Activated CD8-positive, alpha-beta T cell treated with anti-CD3 and anti-CD28 coated beads for 36 hours (primary cell): ENCODE results near the gene LAPTM4A. TPM values are rescaled to one million over a fixed set of nuclear protein-coding genes. Genes with fewer than 3 reads are reported as not detected.

Experiments used
- ATAC-seq: fragments of 200-7000 bp; cut with Tn5 transposase; one replicate; pipeline ENCODE4 v1.10.0; 2021; ENCODE audit warnings: mild to moderate bottlenecking, moderate library complexity
- CTCF ChIA-PET: fragments of 350-600 bp; sonication (Branson Sonifier 250); formaldehyde crosslinking; loops from one replicate; lab custom pipeline; 2021; ENCODE audit warnings: antibody characterized with exemption; lab: Charles Lee
- POLR2A ChIA-PET: fragments of 350-600 bp; sonication (Branson Sonifier 250); formaldehyde crosslinking; loops from one replicate; lab custom pipeline; 2021; ENCODE audit warnings: antibody characterized with exemption; lab: Charles Lee
- DNase-seq: peaks from one replicate; pipeline ENCODE4 v3.0.0-alpha.2; 2020
- H3K27ac Mint-ChIP-seq: one replicate; pipeline ENCODE4 v1.8.0; 2021; ENCODE audit warnings: mild to moderate bottlenecking, mixed read lengths
- H3K27me3 Mint-ChIP-seq: one replicate; pipeline ENCODE4 v1.8.0; 2021; ENCODE audit warnings: mixed read lengths
- H3K36me3 Mint-ChIP-seq: one replicate; pipeline ENCODE4 v1.8.0; 2021; ENCODE audit warnings: low read depth, mixed read lengths
- H3K4me1 Mint-ChIP-seq: one replicate; pipeline ENCODE4 v1.8.0; 2021; ENCODE audit warnings: low read depth, mixed read lengths
- H3K4me3 Mint-ChIP-seq: one replicate; pipeline ENCODE4 v1.8.0; 2021; ENCODE audit warnings: mild to moderate bottlenecking, moderate library complexity, mixed read lengths
- H3K9me3 Mint-ChIP-seq: one replicate; pipeline ENCODE4 v1.8.0; 2021; ENCODE audit warnings: mixed read lengths
- intact Hi-C: fragments of 100-400 bp; cut with micrococcal nuclease; formaldehyde crosslinking; loops from one replicate; pipeline ENCODE4 v1.10.0; 2022
- total RNA-seq, 2 experiments: library from RNA; stranded (reverse); gene quantifications; one replicate each; pipeline ENCODE4 v1.2.3, GENCODE V29; 2021
- TF ChIP-seq, protein P1 (sequence below): fragments of 200-600 bp; IDR thresholded peaks from one replicate; pipeline ENCODE4 v1.8.0; 2022; ENCODE audit warnings: antibody characterized with exemption, mild to moderate bottlenecking

The LAPTM4A gene
- total RNA-seq = 10 to 100 TPM; 15.6 to 16.1 TPM

DNA sequence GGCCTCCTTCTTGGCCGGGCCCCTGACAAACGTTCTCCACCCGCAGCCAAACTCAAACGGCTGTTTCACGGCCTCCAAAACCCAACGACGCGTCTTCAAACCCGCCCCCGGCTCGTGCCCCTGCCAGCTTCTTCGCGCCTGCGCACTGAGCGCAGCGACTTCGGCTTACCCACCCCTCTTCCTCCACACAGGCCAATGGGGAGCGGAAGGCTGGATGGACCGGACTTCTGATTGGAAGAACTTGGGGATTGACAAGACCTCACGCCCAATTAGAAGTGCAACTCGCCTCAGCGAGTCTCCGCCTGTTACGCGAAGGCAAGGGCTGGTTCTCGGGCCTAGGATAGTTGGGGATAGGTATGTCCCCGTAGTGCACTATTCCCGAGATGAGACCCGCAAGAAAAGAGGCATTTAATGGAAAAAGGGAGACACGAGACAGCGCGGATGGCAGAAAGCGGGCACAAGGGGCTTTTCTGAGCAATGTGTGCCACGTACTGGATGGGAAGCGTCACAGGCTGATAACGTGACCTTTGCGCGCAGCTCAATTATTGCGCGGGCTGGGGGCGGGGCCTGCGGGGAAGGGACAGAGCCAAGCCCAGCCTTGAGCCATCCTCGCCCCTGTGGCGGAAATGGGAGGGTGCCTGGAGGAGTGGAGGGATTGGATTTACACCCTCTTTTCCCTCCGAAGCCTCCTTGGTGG is at the start of gene LAPTM4A:
TSS of gene LAPTM4A (minus strand) at position 97 of the 697 bp plus-strand sequence. CDS start 108 bp downstream, outside the sequence.
- no peak within 1 kb of the TSS for H3K27ac Mint-ChIP-seq
- ChIA-PET CTCF (interaction anchor here (0.5 to 1.6 kb wide), 4 partner anchors 9 to 37 kb away, joined by 3 to 6 read pairs (median 4); no protein-coding TSS in a partner anchor), POLR2A (interaction anchor here (0.6 to 1.1 kb wide), 3 partner anchors 10 to 273 kb away, joined by 3 read pairs; no protein-coding TSS in a partner anchor)
- H3K4me1 Mint-ChIP-seq = peaks cover 26% of the 10 kb centered on the region
- H3K27me3 Mint-ChIP-seq = peaks cover 16% of the 10 kb centered on the region
- DNase-seq (peak; percentile 98), ATAC-seq (peak; percentile 96)
- H3K36me3 Mint-ChIP-seq = peaks cover 4% of the 10 kb centered on the region
- H3K9me3 Mint-ChIP-seq = no peaks in the 10 kb centered on the region
- TF ChIP-seq, protein P1, sequence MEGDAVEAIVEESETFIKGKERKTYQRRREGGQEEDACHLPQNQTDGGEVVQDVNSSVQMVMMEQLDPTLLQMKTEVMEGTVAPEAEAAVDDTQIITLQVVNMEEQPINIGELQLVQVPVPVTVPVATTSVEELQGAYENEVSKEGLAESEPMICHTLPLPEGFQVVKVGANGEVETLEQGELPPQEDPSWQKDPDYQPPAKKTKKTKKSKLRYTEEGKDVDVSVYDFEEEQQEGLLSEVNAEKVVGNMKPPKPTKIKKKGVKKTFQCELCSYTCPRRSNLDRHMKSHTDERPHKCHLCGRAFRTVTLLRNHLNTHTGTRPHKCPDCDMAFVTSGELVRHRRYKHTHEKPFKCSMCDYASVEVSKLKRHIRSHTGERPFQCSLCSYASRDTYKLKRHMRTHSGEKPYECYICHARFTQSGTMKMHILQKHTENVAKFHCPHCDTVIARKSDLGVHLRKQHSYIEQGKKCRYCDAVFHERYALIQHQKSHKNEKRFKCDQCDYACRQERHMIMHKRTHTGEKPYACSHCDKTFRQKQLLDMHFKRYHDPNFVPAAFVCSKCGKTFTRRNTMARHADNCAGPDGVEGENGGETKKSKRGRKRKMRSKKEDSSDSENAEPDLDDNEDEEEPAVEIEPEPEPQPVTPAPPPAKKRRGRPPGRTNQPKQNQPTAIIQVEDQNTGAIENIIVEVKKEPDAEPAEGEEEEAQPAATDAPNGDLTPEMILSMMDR = no peak
- intact Hi-C loops = loop anchor here (5.0 kb wide), 1 partner anchor 149 kb away; the partner anchor contains the start of gene TTC32
- no peak within 1 kb of the TSS for H3K4me3 Mint-ChIP-seq

- ATAC-seq = no peak
- POLR2A ChIA-PET = interaction anchor here (1.2 kb wide), 1 partner anchor 86 kb away, joined by 3 read pairs; no protein-coding TSS in a partner anchor
- intact Hi-C loops = no loop called here
- Mint-ChIP-seq H3K4me1 (no peaks in the 10 kb centered on the region), H3K4me3 (no peak overlapping the region), H3K27ac (no peak overlapping the region), H3K9me3 (no peaks in the 10 kb centered on the region), H3K27me3 (peaks cover 9% of the 10 kb centered on the region), H3K36me3 (no peaks in the 10 kb centered on the region)
- TF ChIP-seq, protein P1 = no peak
- no peak for DNase-seq
- CTCF ChIA-PET = interaction anchor here (4.9 kb wide), 1 partner anchor 86 kb away, joined by 38 read pairs; no protein-coding TSS in a partner anchor
These were observed 49.3 kb upstream of the LAPTM4A start for GRCh38 chr2:20100711-20101110.

- Mint-ChIP-seq H3K36me3 (no peaks in the 10 kb centered on the region), H3K27ac (no peak overlapping the region), H3K9me3 (no peaks in the 10 kb centered on the region), H3K4me1 (no peaks in the 10 kb centered on the region), H3K4me3 (no peak overlapping the region), H3K27me3 (peaks cover 7% of the 10 kb centered on the region)
- TF ChIP-seq, protein P1 = no peak
- intact Hi-C loops = loop anchor here (2.0 kb wide), 1 partner anchor 85 kb away; no protein-coding TSS in a partner anchor
- DNase-seq (no peak), ATAC-seq (no peak)
- CTCF ChIA-PET = interaction anchor here (4.9 kb wide), 1 partner anchor 85 kb away, joined by 38 read pairs; no protein-coding TSS in a partner anchor
- POLR2A ChIA-PET = no interaction called here
These were observed 48.4 kb upstream of the LAPTM4A start for GRCh38 chr2:20099780-20100179.

GRCh38 chr2:20097889-20098714 is 46.7 kb upstream of the LAPTM4A start:
- TF ChIP-seq, protein P1 = peak; percentile 89
- no peak overlapping the region for H3K27ac Mint-ChIP-seq
- ChIA-PET CTCF (interaction anchor here (0.5 to 4.9 kb wide), 6 partner anchors 8 to 136 kb away, joined by 3 to 38 read pairs (median 3); no protein-coding TSS in a partner anchor), POLR2A (interaction anchor here (0.8 kb wide), 1 partner anchor 1510 kb away, joined by 3 read pairs; no protein-coding TSS in a partner anchor)
- peak; percentile 99 for ATAC-seq
- H3K36me3 Mint-ChIP-seq = no peaks in the 10 kb centered on the region
- intact Hi-C loops = loop anchor here (1.0 to 2.0 kb wide), 2 partner anchors 83 to 142 kb away; no protein-coding TSS in a partner anchor
- H3K4me3 Mint-ChIP-seq = no peak overlapping the region
- H3K4me1 Mint-ChIP-seq = no peaks in the 10 kb centered on the region
- no peaks in the 10 kb centered on the region for H3K9me3 Mint-ChIP-seq
- peaks cover 8% of the 10 kb centered on the region for H3K27me3 Mint-ChIP-seq
- peak; percentile 87 for DNase-seq
